ENCODE results near the gene METTL9.

GRCh38 chr16:21685034-21685455 lies 85.7 kb downstream of the METTL9 start:
- no peak for TF ChIP-seq CTCF (IDR thresholded peaks at IDR 0.05)
- TF ChIP-seq POLR2A (IDR thresholded peaks at IDR 0.05), result no peak
